Thoracic aorta (tissue), 2 donors: ENCODE data around the gene CYP4F8. TPM values are rescaled to one million over a fixed set of nuclear protein-coding genes. Genes with fewer than 3 reads are reported as not detected.

Source experiments
- ATAC-seq: fragments of 150-250 bp; one replicate; pipeline ENCODE4 v1.8.0; 2017; ENCODE audit warnings: low read depth; ENCODE audit not compliant: insufficient number of reproducible peaks, low FRiP score
- DNase-seq: peaks from one replicate; pipeline ENCODE4 v3.0.0-alpha.2; 2020; ENCODE audit warnings: low spot score
- H3K27ac ChIP-seq, 2 donors: fragments of 200-600 bp; sonication (generic); 1 replicate in 1 of 2; 2 replicates in 1 of 2; pipeline ENCODE4 v1.5.1; 2016; ENCODE audit warnings: mild to moderate bottlenecking in 2 of 2, moderate library complexity in 2 of 2
- H3K27me3 ChIP-seq: fragments of 200-600 bp; sonication (generic); replicated peaks from 2 replicates; pipeline ENCODE4 v1.6.0; 2016; ENCODE audit warnings: mild to moderate bottlenecking; ENCODE audit not compliant: insufficient read depth
- H3K36me3 ChIP-seq: fragments of 200-600 bp; sonication (generic); one replicate; pipeline ENCODE4 v1.5.1; 2016
- H3K4me1 ChIP-seq, 2 donors: fragments of 200-600 bp; sonication (generic); 1 replicate in 1 of 2; 2 replicates in 1 of 2; pipeline versions ENCODE4 v1.5.1 to v1.6.0; 2016; ENCODE audit warnings: low read depth in 2 of 2, mild to moderate bottlenecking in 1 of 2; ENCODE audit not compliant: control insufficient read depth in 1 of 2
- H3K4me3 ChIP-seq: fragments of 200-600 bp; sonication (generic); 2 replicates; pipeline ENCODE4 v1.5.1; 2016; ENCODE audit warnings: mild to moderate bottlenecking
- H3K9me3 ChIP-seq: fragments of 200-600 bp; sonication (generic); 2 replicates; pipeline ENCODE4 v1.5.1; 2016
- CTCF ChIP-seq: fragments of 200-600 bp; sonication (generic); IDR thresholded peaks from one replicate; pipeline ENCODE4 v1.5.1; 2019; ENCODE audit warnings: antibody characterized with exemption
- total RNA-seq, 2 donors: library from RNA; depleted of rRNA; stranded (reverse); fragments of >200 nt; gene quantifications; one replicate each; pipeline versions ENCODE4 v1.1.0 to v1.2.3, GENCODE V29; 2016

CYP4F8 gene
- total RNA-seq, 2 donors from 2014 or later = not detected

- Histone ChIP-seq H3K27ac (no peak overlapping the region), H3K9me3 (no peaks in the 10 kb centered on the region), H3K4me3 (no peak overlapping the region), H3K4me1 (no peaks in the 10 kb centered on the region), H3K36me3 (no peaks in the 10 kb centered on the region), H3K27me3 (no peaks in the 10 kb centered on the region)
- no peak for TF ChIP-seq CTCF
- ATAC-seq (no peak), DNase-seq (no peak)
These were observed 20.2 kb downstream of the CYP4F8 start for GRCh38 chr19:15635016-15635805.

- no peaks in the 10 kb centered on the region for H3K36me3 ChIP-seq
- no peaks in the 10 kb centered on the region for H3K27me3 ChIP-seq
- no peak for ATAC-seq
- no peak for TF ChIP-seq CTCF
- H3K4me1 ChIP-seq = no peaks in the 10 kb centered on the region
- H3K4me3 ChIP-seq = no peak overlapping the region
- DNase-seq = no peak
- no peak overlapping the region for H3K27ac ChIP-seq
- no peaks in the 10 kb centered on the region for H3K9me3 ChIP-seq
These were observed 21.0 kb downstream of the CYP4F8 start for GRCh38 chr19:15636026-15636425.

- DNase-seq (no peak), ATAC-seq (no peak)
- Histone ChIP-seq H3K36me3 (no peaks in the 10 kb centered on the region), H3K4me1 (no peaks in the 10 kb centered on the region), H3K27me3 (no peaks in the 10 kb centered on the region), H3K9me3 (no peaks in the 10 kb centered on the region), H3K27ac (no peak overlapping the region), H3K4me3 (no peak overlapping the region)
- TF ChIP-seq CTCF = no peak
These were observed 24.6 kb downstream of the CYP4F8 start for GRCh38 chr19:15639596-15639995.

- no peak for DNase-seq
- H3K27ac ChIP-seq = no peak within 1 kb of the TSS
- no peak within 1 kb of the TSS for H3K4me3 ChIP-seq
- H3K36me3 ChIP-seq = no peaks in the 10 kb centered on the region
- no peaks in the 10 kb centered on the region for H3K9me3 ChIP-seq
- no peaks in the 10 kb centered on the region for H3K27me3 ChIP-seq
- H3K4me1 ChIP-seq = no peaks in the 10 kb centered on the region
- no peak for ATAC-seq
- TF ChIP-seq CTCF = no peak
These were observed 25.4 kb downstream of the CYP4F8 start, which contains the start of gene CYP4F3 for GRCh38 chr19:15640294-15640903. CYP4F3 (plus strand) TSS chr19:15640897; CDS start chr19:15641416, 519 bp downstream.

GRCh38 chr19:15640904-15641597 is 26.0 kb downstream of the CYP4F8 start:
- DNase-seq = no peak

More at GRCh38 chr19:15640904-15641597, 26.0 kb downstream of the CYP4F8 start:
- no peak for ATAC-seq
- TF ChIP-seq CTCF = no peak
- Histone ChIP-seq H3K27ac (no peak overlapping the region), H3K9me3 (no peaks in the 10 kb centered on the region), H3K36me3 (no peaks in the 10 kb centered on the region), H3K27me3 (no peaks in the 10 kb centered on the region), H3K4me1 (no peaks in the 10 kb centered on the region), H3K4me3 (no peak overlapping the region)
